ENCODE data around the gene RPRD2.
A peak's percentile ranks its signal among the peaks of the same experiment; 100 is the strongest.
"Not testable (repeated sequence)": the region's sequence is repeated elsewhere in the genome, so short reads cannot be mapped to it uniquely, and the experiment has no call there.

RPRD2 gene

GRCh38 chr1:150392627-150393026 is 28.7 kb downstream of the RPRD2 start:
- no peak for DNase-seq

GRCh38 chr1:150395115-150395514 is 31.2 kb downstream of the RPRD2 start:
- DNase-seq = not testable (repeated sequence)

- DNase-seq = no peak
Measured at GRCh38 chr1:150397392-150398032, 33.6 kb downstream of the RPRD2 start.

GRCh38 chr1:150404465-150404864 is 40.5 kb downstream of the RPRD2 start:
- no peak for DNase-seq

GRCh38 chr1:150405660-150406059 is 41.7 kb downstream of the RPRD2 start:
- DNase-seq = no peak

DNA sequence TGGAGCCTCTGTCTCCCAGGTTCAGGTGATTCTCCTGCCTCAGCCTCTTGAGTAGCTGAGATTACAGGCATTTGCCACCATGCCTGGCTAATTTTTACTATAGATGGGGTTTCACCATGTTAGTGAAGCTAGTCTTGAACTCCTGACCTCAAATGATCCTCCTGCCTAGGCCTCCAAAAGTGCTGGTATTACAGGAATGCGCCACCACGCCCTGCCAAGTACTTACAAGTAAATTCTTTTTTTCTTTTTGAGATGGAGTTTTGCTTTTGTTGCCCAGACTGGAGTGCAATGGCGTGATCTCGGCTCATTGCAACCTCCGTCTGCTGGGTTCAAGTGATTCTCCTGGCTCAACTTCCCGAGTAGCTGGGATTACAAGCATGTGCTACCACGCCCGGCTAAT is 42.5 kb downstream of the RPRD2 start:
- no peak for DNase-seq

GRCh38 chr1:150407330-150407729 is 43.4 kb downstream of the RPRD2 start:
- DNase-seq = no peak

GRCh38 chr1:150408800-150409199 is 44.9 kb downstream of the RPRD2 start:
- DNase-seq = no peak

GRCh38 chr1:150409504-150410362 is 45.8 kb downstream of the RPRD2 start:
- DNase-seq = no peak

DNA sequence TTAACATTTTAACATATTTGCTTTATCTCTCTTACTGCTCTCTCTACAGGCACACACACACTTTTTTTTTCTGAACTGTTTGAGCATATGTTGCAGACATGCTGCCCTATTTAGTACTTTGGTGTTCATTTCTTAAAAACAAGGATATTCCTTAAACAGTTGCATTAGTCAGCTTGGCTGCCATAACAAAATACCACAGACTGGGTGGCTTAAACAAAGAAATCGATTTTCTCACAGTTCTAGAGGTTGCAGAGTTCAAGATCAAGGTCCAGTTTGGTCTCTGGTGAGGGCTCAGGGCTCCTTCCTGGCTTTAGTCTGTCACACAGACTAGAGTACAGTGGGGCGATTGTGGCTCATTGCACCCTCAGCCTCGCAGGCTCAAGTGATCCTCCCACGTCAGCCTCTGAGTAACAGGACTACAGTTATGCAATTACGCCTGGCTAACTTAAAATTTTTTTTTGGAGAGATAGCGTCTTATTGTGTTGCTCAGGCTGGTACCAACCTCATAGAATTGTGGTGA is 46.7 kb downstream of the RPRD2 start:
- DNase-seq = no peak

DNA sequence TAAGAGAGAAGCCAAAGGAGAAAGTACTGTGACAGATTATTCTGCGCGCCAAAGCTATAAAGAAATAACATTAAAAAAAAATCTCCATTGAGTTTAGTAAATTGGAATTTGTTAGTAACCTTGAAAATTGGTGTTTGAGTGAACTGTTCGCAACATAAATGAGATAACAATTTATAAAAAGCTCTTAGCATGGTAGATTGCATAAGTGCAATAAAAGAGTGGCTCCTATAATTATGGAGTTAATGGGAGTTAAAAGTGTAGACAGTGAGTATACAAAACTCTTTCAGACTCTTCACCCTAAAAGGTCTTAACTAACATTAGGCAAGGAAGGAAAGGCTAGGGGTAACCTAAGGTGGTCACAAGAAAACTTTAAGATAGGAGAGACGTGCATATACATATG is 50.6 kb downstream of the RPRD2 start:
- no peak for DNase-seq

GRCh38 chr1:150415800-150416199 is 51.9 kb downstream of the RPRD2 start:
- DNase-seq = no peak

- no peak for DNase-seq
Measured at GRCh38 chr1:150420560-150421265, 56.8 kb downstream of the RPRD2 start.

GRCh38 chr1:150422541-150422940 is 58.6 kb downstream of the RPRD2 start:
- DNase-seq = no peak

DNA sequence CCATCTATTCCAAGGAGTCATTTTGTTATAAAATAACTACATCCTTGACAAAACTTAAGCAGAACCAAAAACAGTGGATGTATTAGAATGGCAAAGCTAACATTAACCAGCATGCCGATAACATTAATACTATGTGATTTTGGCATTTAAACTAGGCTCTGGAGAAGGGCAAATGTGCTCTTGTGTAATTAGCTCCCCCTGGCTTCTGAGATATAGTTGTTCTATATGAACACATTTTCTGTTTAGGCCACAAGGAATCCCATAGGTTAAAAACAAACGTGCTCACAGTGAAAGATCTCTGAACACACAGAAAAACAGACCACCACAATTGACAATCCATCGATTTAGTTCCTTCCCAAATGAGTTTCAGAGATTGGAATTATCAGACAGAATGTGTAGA is 65.9 kb downstream of the RPRD2 start:
- DNase-seq = peak; percentile 22

DNA sequence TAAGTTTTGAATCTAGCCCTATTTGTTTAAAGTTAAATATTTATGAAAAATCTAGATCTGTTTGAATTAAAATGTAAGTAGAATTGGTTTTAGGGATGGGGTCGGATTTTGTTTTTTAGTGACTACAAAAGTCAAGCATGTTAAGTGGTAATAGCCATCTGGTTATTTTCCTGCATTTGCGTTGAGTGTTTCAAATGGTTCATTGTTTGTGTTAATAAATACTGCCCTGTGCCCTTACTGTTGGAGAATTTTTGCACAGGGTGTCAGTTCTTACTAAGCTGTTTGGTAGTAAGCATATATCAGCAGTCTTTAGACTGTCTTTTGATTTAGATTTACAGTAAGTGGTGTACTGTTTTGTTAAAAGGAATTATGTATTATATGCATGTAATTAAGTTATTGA is 77.2 kb downstream of the RPRD2 start:
- DNase-seq = no peak

GRCh38 chr1:150444232-150444631 is 80.3 kb downstream of the RPRD2 start:
- no peak for DNase-seq

GRCh38 chr1:150456146-150456647 is 92.2 kb downstream of the RPRD2 start:
- DNase-seq = no peak

DNA sequence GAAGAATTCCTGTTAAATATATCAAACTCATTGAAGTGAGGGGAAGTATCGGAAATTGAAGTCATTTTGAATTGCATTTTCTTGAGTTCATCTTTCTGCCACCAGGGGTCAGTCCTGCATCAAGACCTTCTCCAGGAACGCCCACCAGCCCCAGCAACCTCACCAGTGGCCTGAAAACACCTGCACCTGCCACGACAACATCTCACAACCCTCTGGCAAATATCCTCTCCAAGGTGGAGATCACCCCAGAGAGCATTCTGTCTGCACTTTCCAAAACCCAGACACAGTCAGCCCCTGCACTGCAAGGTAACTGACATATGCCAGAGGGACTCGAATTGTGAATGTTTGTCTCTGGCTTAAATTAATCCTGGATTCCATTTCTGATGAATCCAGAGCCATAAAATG is 100.5 kb downstream of the RPRD2 start:
- DNase-seq = peak; percentile 85

- no peak for DNase-seq
Measured at GRCh38 chr1:150466964-150467363, 103.0 kb downstream of the RPRD2 start.

- DNase-seq = no peak
Measured at GRCh38 chr1:150469291-150469690, 105.3 kb downstream of the RPRD2 start.

GRCh38 chr1:150472601-150473200 is 108.8 kb downstream of the RPRD2 start:
- DNase-seq = no peak

DNA sequence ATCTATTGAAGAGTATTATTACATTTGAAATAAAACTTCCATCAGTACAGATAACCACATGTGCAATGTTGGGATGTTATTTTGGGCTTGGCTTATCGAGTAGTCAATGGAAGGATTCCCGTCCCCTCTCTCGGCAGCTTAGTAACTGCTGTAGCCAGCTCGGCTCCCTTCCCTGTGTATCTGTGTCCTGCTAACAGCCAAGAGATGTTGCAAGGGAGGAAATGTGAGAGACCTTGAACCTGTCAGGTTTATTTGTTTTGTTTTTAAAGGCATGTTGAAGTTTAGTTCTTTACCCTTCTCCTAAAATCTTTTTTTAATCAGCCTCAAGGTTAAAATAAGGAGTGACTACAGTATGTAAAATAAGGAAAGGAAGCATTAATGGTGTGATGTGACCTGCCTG is 109.7 kb downstream of the RPRD2 start:
- DNase-seq = peak; percentile 73
